ENCODE results near the gene NSFL1C. TPM values are rescaled to one million over a fixed set of nuclear protein-coding genes. Genes with fewer than 3 reads are reported as not detected.
A peak's percentile ranks its signal among the peaks of the same experiment; 100 is the strongest.

Gene NSFL1C
- total RNA-seq, 1 experiment from 2014 or later: 76.1 TPM

DNA sequence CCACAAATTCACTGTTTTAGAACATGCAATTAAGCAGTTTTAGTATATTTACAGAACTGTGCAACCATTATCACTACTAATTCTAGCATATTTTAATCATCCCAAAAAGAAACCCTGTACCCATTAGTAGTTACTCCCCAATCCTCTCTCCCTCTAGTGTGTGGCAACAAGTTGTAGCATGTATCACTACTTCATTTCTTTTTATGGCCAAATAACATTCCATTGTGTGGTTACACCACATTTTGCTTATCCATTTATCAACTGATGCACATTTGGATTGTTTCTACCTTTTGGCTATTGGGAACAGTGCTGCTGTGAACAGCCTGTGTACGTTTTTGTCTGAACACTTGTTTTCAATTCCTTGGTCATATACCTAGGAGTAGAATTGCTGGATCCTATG, 42.3 kb downstream of the NSFL1C start:
- Mint-ChIP-seq H3K9me3 (ENCODE audit: unreplicated experiment) (peaks cover 15% of the 10 kb centered on the region), H3K4me3 (ENCODE audit: unreplicated experiment) (no peak overlapping the region), H3K27me3 (ENCODE audit: insufficient read depth, unreplicated experiment) (no peaks in the 10 kb centered on the region), H3K4me1 (ENCODE audit: insufficient read depth, unreplicated experiment) (peaks cover 9% of the 10 kb centered on the region), H3K27ac (ENCODE audit: low read depth, unreplicated experiment) (no peak overlapping the region), H3K36me3 (ENCODE audit: insufficient read depth, unreplicated experiment) (no peaks in the 10 kb centered on the region)
- intact Hi-C loops (cut with micrococcal nuclease): no loop called here
- POLR2A ChIA-PET: interaction anchor here (0.6 to 1.8 kb wide), 2 partner anchors 14 to 32 kb away, joined by 3 read pairs; no protein-coding TSS in a partner anchor
- TF ChIP-seq, protein P1, sequence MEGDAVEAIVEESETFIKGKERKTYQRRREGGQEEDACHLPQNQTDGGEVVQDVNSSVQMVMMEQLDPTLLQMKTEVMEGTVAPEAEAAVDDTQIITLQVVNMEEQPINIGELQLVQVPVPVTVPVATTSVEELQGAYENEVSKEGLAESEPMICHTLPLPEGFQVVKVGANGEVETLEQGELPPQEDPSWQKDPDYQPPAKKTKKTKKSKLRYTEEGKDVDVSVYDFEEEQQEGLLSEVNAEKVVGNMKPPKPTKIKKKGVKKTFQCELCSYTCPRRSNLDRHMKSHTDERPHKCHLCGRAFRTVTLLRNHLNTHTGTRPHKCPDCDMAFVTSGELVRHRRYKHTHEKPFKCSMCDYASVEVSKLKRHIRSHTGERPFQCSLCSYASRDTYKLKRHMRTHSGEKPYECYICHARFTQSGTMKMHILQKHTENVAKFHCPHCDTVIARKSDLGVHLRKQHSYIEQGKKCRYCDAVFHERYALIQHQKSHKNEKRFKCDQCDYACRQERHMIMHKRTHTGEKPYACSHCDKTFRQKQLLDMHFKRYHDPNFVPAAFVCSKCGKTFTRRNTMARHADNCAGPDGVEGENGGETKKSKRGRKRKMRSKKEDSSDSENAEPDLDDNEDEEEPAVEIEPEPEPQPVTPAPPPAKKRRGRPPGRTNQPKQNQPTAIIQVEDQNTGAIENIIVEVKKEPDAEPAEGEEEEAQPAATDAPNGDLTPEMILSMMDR (IDR thresholded peaks at IDR 0.05; ENCODE audit: unreplicated experiment): no peak
- CTCF ChIA-PET: interaction anchor here (0.6 to 1.3 kb wide), 2 partner anchors 12 to 460 kb away, joined by 4 read pairs; no protein-coding TSS in a partner anchor
- no TSS peak for BruUV-seq (replicated peaks)
- no peak for DNase-seq (ENCODE audit: unreplicated experiment)

DNA sequence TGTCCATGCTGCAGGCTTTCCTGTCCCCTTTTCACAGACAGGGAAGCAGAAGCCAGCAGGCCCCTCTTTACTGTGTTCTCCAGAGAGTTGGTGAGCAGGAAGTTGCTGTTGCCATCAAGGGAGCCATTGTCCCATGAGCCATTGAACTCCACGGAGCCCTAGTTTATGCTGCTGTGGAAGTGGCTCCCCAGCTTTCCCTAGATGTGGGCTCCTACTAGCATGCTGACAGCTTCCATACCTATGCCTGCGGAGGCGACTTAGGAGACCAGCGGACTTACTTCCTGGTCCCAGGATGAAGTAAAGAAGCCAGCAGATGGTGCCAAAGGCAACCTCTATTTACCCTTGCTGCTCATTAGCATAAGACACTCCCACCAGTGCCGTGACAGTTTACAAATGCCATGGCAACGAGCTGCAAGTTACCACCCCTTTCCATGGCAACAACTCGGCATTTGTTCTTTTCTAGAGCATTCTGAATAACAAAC, 43.0 kb downstream of the NSFL1C start:
- CTCF ChIA-PET: interaction anchor here (0.5 to 1.3 kb wide), 4 partner anchors 12 to 459 kb away, joined by 3 to 4 read pairs (median 4); no protein-coding TSS in a partner anchor
- peak; percentile 43 for DNase-seq (ENCODE audit: unreplicated experiment)
- Mint-ChIP-seq H3K4me1 (ENCODE audit: insufficient read depth, unreplicated experiment) (peaks cover 9% of the 10 kb centered on the region), H3K27ac (ENCODE audit: low read depth, unreplicated experiment) (no peak overlapping the region), H3K4me3 (ENCODE audit: unreplicated experiment) (no peak overlapping the region), H3K27me3 (ENCODE audit: insufficient read depth, unreplicated experiment) (no peaks in the 10 kb centered on the region), H3K9me3 (ENCODE audit: unreplicated experiment) (peaks cover 15% of the 10 kb centered on the region), H3K36me3 (ENCODE audit: insufficient read depth, unreplicated experiment) (no peaks in the 10 kb centered on the region)
- TF ChIP-seq, protein P1 (IDR thresholded peaks at IDR 0.05; ENCODE audit: unreplicated experiment): no peak
- intact Hi-C loops (cut with micrococcal nuclease): no loop called here
- POLR2A ChIA-PET: interaction anchor here (0.6 to 1.8 kb wide), 4 partner anchors 9 to 31 kb away, joined by 3 read pairs; no protein-coding TSS in a partner anchor
- no TSS peak for BruUV-seq (replicated peaks)

DNA sequence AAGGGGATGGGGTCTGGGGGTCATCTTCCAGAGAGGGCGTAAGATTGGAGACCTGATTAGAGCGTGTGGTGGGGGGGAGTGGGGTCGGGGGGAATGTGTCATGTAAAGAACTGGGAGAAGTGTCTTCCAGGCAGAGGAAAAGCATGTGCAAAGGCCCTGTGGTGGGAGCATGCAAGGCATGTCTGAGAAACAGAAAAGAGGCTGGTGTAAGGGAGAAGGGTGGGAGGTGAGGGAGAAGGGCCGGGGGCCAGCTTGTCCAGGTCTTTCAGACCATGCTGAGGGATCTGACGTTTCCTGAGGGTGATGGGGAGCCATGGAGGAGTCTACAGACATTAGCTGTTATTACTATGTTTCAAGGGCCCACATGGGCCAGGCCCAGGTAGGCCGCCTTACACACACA, 43.4 kb downstream of the NSFL1C start:
- no peak for DNase-seq (ENCODE audit: unreplicated experiment)
- no peaks in the 10 kb centered on the region for H3K27me3 Mint-ChIP-seq (ENCODE audit: insufficient read depth, unreplicated experiment)
- intact Hi-C loops (cut with micrococcal nuclease): no loop called here
- no peak overlapping the region for H3K4me3 Mint-ChIP-seq (ENCODE audit: unreplicated experiment)
- peaks cover 15% of the 10 kb centered on the region for H3K9me3 Mint-ChIP-seq (ENCODE audit: unreplicated experiment)
- H3K4me1 Mint-ChIP-seq (ENCODE audit: insufficient read depth, unreplicated experiment): peaks cover 9% of the 10 kb centered on the region
- no TSS peak for BruUV-seq (replicated peaks)
- ChIA-PET CTCF (interaction anchor here (0.5 to 1.3 kb wide), 3 partner anchors 13 to 354 kb away, joined by 3 to 4 read pairs (median 3); no protein-coding TSS in a partner anchor), POLR2A (interaction anchor here (0.6 to 1.8 kb wide), 3 partner anchors 9 to 16 kb away, joined by 3 read pairs; no protein-coding TSS in a partner anchor)
- TF ChIP-seq, protein P1 (IDR thresholded peaks at IDR 0.05; ENCODE audit: unreplicated experiment): no peak
- H3K27ac Mint-ChIP-seq (ENCODE audit: low read depth, unreplicated experiment): no peak overlapping the region
- H3K36me3 Mint-ChIP-seq (ENCODE audit: insufficient read depth, unreplicated experiment): no peaks in the 10 kb centered on the region

DNA sequence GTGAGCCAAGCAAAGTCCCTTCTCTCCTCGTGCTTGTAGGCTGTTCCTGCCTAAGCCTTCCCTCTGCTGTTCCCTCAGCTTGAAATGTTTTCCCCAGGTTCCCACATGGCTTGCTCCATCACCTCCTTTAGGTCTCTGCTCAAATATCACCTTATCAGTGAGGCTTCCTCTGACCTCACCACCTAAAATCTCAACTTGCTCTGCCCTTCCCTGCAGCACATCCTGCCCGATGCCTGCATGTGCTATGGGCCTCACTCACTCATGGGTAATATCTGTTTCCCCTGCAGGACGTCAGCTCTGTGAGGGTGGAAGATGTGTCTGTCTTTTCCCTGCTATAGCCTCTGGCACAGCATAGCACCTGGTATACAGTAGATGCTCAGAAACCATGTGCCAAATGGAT, 43.9 kb downstream of the NSFL1C start:
- no peak overlapping the region for H3K4me3 Mint-ChIP-seq (ENCODE audit: unreplicated experiment)
- H3K36me3 Mint-ChIP-seq (ENCODE audit: insufficient read depth, unreplicated experiment): no peaks in the 10 kb centered on the region
- no peak overlapping the region for H3K27ac Mint-ChIP-seq (ENCODE audit: low read depth, unreplicated experiment)
- H3K4me1 Mint-ChIP-seq (ENCODE audit: insufficient read depth, unreplicated experiment): peaks cover 9% of the 10 kb centered on the region
- no peaks in the 10 kb centered on the region for H3K27me3 Mint-ChIP-seq (ENCODE audit: insufficient read depth, unreplicated experiment)
- DNase-seq (ENCODE audit: unreplicated experiment): no peak
- intact Hi-C loops (cut with micrococcal nuclease): no loop called here
- TF ChIP-seq, protein P1 (IDR thresholded peaks at IDR 0.05; ENCODE audit: unreplicated experiment): no peak
- H3K9me3 Mint-ChIP-seq (ENCODE audit: unreplicated experiment): peaks cover 15% of the 10 kb centered on the region
- POLR2A ChIA-PET: interaction anchor here (1.5 kb wide), 1 partner anchor 16 kb away, joined by 3 read pairs; no protein-coding TSS in a partner anchor
- no TSS peak for BruUV-seq (replicated peaks)
- CTCF ChIA-PET: interaction anchor here (1.2 kb wide), 1 partner anchor 43 kb away, joined by 3 read pairs; no protein-coding TSS in a partner anchor

Measured in MCF 10A (cell line).